IPS DF 6.9 (cell line): Measurements from ENCODE around the gene RHD.
"Not testable (repeated sequence)": the region's sequence is repeated elsewhere in the genome, so short reads cannot be mapped to it uniquely, and the experiment has no call there.

Source experiments
- DNase-seq: peaks from one replicate; pipeline ENCODE4 v3.0.0-alpha.2; 2013; ENCODE audit warnings: low read depth, low spot score
- H3K27ac ChIP-seq: one replicate; pipeline ENCODE4 v1.5.1; 2013; ENCODE audit warnings: low read length, control low read depth
- H3K27me3 ChIP-seq: 2 replicates; pipeline ENCODE4 v1.6.1; 2013; ENCODE audit warnings: mild to moderate bottlenecking, low read length; ENCODE audit not compliant: control insufficient read depth, insufficient read depth
- H3K36me3 ChIP-seq: 2 replicates; pipeline ENCODE4 v1.6.1; 2013; ENCODE audit warnings: low read length; ENCODE audit not compliant: control insufficient read depth, insufficient read depth
- H3K4me1 ChIP-seq: 2 replicates; pipeline ENCODE4 v1.6.1; 2013; ENCODE audit warnings: low read length; ENCODE audit not compliant: control insufficient read depth, insufficient read depth
- H3K4me3 ChIP-seq: 2 replicates; pipeline ENCODE4 v1.5.1; 2013; ENCODE audit warnings: mild to moderate bottlenecking, low read length
- H3K9me3 ChIP-seq: 2 replicates; pipeline ENCODE4 v1.6.1; 2013; ENCODE audit warnings: low read length, inconsistent platforms; ENCODE audit not compliant: control insufficient read depth, insufficient read depth
- WGBS: extraction: QIAGEN DNeasy Blood & Tissue Kit; methylation state at CpG from one replicate; pipeline ENCODE4 v1.1.7; 2013; ENCODE audit warnings: mixed read lengths, missing lambda C conversion rate; ENCODE audit not compliant: insufficient read length, insufficient coverage; 5-methylcytosine and 5-hydroxymethylcytosine counted together

Gene RHD

DNA sequence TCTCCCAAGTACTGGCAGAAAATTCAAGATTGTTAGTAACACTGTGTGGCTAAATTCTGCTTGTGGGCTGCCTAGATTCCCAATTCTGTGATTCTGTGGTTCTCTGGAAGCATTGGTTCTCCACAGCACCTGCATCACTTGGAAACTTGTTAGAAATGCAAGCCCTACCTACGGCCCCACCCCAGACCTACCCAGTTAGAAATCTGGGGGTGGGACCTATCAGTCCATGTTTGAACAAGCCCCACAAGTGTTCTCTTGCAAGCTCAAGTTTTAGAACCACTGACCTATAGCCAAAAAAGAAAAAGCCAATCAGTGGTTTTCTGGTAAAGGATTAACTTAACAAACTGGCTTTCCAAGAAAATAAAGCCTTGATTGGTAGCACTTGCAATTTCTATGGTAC, 35.9 kb downstream of the RHD start:
- not testable (repeated sequence) for H3K36me3 ChIP-seq, H3K4me3 ChIP-seq, H3K4me1 ChIP-seq, H3K27me3 ChIP-seq, DNase-seq, H3K27ac ChIP-seq, H3K9me3 ChIP-seq
- WGBS, result no CpG with 5 or more reads among the region's 1 CpG

DNA sequence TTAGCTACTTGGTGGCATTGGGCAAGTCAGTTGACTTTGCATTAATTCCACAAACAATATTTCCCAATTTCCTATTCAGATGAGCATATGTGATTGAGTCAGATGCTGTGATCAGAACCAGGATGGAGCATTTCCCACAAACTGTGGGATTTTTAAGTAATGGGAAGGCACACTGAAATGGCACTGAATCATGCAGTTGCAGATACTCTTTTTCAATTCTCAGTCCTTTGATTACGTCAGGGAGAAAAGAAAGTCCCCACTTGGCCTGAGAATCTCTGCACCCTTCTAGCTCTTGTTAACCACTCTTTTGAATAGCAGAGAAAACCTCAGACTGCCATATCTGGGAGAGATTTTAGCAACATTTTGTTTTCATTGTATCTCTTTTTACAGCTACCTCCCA, 36.8 kb downstream of the RHD start:
- H3K4me1 ChIP-seq, H3K36me3 ChIP-seq, H3K4me3 ChIP-seq, H3K9me3 ChIP-seq, H3K27ac ChIP-seq, H3K27me3 ChIP-seq, DNase-seq: not testable (repeated sequence)
- no CpG with 5 or more reads among the region's 1 CpG for WGBS

DNA sequence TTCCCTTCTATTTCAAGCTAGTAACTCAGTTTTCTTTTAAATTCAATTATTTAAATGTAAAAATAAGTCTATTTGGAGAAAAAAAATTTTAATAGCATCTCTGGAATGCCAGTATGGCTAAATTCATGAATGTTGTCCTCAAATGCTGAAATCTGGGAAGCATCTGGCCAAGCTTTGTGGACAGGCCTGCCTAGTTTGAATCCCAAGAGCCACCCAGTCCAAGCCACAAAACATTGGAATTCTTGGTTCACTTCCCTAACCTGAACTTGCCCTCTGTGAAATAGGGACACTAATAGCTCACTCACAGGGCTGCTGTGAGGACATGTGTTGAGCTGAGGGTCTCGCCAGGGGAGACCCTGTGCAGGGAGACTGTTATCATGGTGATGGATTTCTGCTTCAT, 37.2 kb downstream of the RHD start:
- H3K4me1 ChIP-seq, H3K9me3 ChIP-seq, H3K27ac ChIP-seq, DNase-seq, H3K36me3 ChIP-seq, H3K4me3 ChIP-seq, H3K27me3 ChIP-seq: not testable (repeated sequence)
- no CpG with 5 or more reads among the region's 1 CpG for WGBS

DNA sequence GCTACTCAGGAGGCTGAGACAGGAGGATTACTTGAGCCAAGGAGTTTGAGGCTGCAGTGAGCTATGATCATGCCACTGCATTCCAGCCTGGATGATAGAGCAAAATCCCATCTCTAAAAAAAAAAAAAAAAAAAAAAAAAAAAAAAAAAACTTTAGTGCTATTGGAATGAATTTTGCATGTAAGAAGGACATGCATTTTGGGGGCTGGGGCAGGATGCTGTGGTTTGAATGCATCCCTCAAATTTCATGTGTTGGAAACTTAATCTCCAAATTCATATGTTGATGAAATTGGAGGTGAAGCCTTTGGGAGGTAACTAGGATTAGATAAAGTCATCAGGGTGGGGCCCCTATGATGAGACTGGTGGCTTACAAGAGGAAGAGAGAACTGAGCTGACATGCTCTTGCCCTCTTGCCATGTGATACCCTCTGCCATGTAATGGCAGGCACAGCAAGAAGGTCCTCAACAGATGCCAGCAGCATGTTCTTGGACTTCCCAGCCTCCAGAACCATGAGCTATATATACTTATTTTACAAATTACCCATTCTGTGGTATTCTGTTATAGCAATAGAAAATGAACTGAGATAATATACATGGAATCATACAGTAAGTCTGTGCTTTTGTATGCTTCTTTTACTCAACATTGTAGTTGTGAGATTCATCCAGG, 40.6 kb downstream of the RHD start:
- not testable (repeated sequence) for H3K4me1 ChIP-seq, H3K27me3 ChIP-seq, H3K9me3 ChIP-seq

DNA sequence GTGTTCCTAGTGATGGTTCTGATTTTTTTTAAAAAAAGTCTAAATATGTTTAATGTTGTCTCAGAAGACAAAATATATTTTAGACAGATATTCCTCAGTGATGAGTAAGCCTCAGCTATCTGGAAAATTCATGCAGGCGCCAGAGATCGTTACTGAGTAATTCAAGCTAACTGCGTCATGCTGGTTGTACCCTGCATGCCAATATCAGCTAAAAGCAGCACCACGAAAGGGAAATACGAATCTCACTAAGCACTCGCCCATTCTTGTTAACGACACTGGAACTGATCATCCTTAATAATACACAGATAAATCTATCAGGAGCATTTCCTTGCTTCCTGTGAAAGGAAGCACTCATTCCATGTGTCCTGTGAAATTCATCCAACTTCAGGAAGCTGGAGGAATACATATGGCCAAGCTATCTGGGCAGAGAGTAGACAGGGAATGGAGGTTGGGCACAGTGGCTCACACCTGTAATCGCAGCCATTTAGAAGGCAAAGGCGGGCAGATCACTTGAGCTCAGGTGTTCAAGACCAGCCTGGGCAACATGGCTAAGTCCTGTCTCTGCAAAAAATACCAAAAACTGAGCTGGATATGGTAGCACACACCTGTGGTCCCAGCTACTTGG, 48.1 kb downstream of the RHD start:
- not testable (repeated sequence) for H3K4me3 ChIP-seq, DNase-seq, H3K4me1 ChIP-seq, H3K27me3 ChIP-seq, H3K9me3 ChIP-seq, H3K27ac ChIP-seq, H3K36me3 ChIP-seq
- WGBS, result no CpG with 5 or more reads among the region's 9 CpGs

More for the DNA sequence above, 40.6 kb downstream of the RHD start:
- not testable (repeated sequence) for H3K36me3 ChIP-seq, H3K27ac ChIP-seq, DNase-seq, H3K4me3 ChIP-seq

DNA sequence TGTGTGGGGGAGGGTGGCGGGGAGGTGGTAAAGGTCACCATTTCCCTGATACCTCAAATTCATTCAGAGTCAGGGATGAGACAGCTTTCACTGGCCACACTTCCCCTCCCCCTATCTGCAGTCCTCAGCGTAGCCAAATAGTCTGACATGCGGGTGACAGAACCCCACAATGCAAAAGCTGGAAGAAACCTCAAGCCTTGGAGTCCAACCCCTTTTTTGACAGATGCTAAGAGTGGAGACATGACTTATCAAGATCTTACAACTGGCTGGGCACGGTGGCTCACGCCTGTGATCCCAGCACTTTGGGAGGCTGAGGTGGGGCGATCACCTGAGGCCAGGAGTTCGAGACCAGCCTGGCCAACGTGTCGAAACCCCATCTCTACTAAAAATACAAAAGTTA, 49.8 kb downstream of the RHD start:
- no CpG with 5 or more reads among the region's 9 CpGs for WGBS
- H3K9me3 ChIP-seq, DNase-seq, H3K4me1 ChIP-seq, H3K36me3 ChIP-seq, H3K4me3 ChIP-seq, H3K27ac ChIP-seq, H3K27me3 ChIP-seq: not testable (repeated sequence)

DNA sequence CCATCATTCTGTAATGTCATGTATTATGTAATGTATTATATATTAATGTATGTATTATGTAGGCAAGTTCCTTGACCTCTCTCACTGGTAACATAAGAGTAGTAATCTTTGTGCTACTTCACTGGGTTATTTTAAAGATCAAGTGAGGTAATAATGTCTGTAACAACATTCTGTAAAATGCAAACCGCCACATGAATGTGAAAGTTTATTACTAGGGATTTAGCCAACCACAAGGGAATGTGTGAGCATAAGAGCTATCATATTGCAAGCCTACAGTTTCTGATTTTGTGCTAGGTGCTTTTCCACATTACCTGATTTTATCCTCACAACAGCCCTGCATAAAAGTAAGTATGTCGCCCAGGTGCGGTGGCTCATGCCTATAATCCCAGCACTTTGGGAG, 52.1 kb downstream of the RHD start:
- H3K27ac ChIP-seq, H3K4me1 ChIP-seq, H3K4me3 ChIP-seq, H3K36me3 ChIP-seq, H3K9me3 ChIP-seq, DNase-seq, H3K27me3 ChIP-seq: not testable (repeated sequence)
- no CpG with 5 or more reads among the region's 3 CpGs for WGBS

DNA sequence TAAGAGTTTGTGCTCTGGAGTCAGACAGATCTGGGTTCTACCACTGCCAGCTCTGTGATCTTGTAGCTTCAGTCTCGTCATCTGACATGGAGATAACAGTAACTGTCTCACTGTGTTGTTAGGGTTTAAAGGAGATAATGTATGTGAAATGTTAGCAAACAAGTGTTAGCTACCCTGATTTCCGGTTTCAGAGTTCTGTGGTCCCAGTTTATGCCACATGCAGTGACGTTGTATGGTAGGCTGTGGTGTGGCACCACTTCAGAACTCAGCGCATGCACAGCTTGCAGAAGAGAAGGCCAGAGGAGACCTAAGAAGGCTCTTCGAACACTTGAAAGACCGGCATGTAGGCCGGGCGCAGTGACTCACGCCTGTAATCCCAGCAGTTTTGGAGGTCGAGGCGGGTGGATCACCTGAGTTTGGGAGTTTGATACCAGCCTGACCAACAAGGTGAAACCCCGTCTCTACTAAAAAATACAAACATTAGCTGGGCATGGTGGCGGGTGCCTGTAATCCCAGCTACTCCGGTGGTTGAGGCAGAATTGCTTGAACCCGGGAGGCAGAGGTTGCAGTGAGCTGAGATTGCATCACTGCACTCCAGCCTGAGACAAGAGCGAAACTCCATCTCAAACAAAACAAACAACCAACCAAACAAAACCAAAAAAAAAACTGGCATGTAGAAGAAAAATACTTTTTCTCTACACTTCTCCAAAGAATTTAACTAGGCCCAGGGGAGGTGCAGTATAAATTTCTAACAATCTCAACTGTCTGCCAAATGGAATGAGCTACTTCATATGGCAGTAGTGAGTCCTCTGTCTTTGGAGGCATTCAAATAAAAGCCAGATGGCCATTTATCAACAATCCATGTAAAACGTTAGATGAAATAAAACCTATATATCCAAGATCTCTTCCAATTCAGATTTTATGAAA, 55.8 kb downstream of the RHD start:
- not testable (repeated sequence) for H3K27ac ChIP-seq, H3K4me1 ChIP-seq, H3K27me3 ChIP-seq, H3K9me3 ChIP-seq, H3K36me3 ChIP-seq, DNase-seq, H3K4me3 ChIP-seq
- WGBS, result no CpG with 5 or more reads among the region's 17 CpGs

DNA sequence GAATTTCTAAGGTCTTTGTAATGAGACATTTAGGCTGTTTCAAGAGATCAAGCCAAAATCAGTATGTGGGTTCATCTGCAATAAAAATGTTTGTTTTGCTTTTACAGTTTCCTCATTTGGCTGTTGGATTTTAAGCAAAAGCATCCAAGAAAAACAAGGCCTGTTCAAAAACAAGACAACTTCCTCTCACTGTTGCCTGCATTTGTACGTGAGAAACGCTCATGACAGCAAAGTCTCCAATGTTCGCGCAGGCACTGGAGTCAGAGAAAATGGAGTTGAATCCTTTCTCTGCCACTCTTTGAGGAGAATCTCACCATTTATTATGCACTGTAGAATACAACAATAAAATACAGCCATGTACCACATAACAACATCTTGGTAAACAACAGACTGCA, 56.5 kb downstream of the RHD start:
- not testable (repeated sequence) for H3K36me3 ChIP-seq, H3K27ac ChIP-seq, H3K27me3 ChIP-seq, DNase-seq, H3K4me3 ChIP-seq, H3K4me1 ChIP-seq, H3K9me3 ChIP-seq
- no CpG with 5 or more reads among the region's 4 CpGs for WGBS

DNA sequence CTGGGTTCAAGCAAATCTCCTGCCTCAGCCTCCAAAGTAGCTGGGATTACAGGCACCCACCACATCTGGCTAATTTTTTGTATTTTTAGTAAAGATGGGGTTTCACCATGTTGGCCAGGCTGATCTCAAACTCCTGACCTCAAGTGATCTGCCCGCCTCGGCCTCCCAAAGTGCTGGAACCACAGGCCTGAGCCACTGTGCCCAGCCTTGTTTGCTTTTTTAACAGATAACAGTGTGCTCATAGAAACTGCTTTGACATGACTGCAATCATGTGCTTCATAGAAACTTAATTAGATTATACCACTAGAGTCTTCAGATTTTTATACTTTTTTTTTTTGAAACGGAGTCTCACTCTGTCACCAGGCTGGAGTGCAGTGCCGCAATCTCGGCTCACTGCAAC, 57.0 kb downstream of the RHD start:
- no CpG with 5 or more reads among the region's 5 CpGs for WGBS
- H3K4me3 ChIP-seq, H3K36me3 ChIP-seq, H3K4me1 ChIP-seq, H3K27ac ChIP-seq, DNase-seq, H3K27me3 ChIP-seq, H3K9me3 ChIP-seq: not testable (repeated sequence)
